GM10248 (cell line): ENCODE data around the gene ECE1.

Source experiments
- CTCF ChIA-PET: fragments of 300-600 bp; sonication (Branson Sonifier 250); formaldehyde crosslinking; extraction: SDS; loops from one replicate; lab custom pipeline; 2021; ENCODE audit warnings: antibody characterized with exemption; lab: Yijun Ruan, JAX
- POLR2A ChIA-PET: fragments of 350-650 bp; sonication (Branson Sonifier 250); formaldehyde crosslinking; extraction: SDS; loops from one replicate; lab custom pipeline; 2020; ENCODE audit warnings: antibody characterized with exemption; lab: Yijun Ruan, JAX
- DNase-seq: peaks from one replicate; pipeline ENCODE4 v3.0.0; 2012; ENCODE audit errors: extremely low spot score
- CTCF ChIP-seq: IDR thresholded peaks from 2 replicates; pipeline ENCODE4 v1.5.1; 2012; ENCODE audit warnings: mild to moderate bottlenecking, low read depth; ENCODE audit errors: extremely low read depth, missing control alignments, control extremely low read depth

ECE1 gene

DNA sequence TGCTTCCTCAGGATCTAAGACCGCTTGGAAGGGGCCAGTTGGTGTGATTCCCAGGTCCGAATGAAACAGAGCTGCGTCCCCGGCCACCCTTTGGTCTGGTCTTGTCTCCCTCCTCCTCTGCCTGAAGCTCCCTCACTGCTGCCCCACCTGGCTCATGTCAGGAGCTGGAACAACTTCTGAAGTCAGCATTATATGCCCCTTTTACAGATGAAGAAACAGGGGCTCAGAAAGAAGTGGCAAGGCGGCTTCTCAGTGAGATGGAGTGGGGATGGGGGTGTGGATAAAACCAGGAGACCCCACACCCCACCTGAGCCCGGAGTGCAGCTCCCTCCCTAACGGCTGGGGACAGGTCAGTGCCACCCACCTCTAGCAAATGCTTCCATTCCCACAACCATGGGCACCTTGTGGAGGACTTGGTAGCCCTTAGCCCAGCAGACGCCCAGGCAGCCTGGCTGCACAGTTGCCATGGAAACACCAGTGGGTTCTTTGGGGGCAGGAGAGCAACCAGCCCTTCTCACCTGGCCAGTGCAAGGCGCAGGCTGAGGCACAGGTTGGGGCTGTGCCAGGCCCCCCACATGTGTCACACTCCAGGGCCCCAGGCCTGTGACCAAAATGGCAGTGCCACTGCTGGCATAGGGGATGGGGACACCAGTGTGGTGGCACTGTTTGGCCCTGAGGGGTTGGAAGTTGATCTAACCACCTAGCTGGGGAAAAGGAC, 31.9 kb upstream of the ECE1 start:
- ChIA-PET CTCF (interaction anchor here (1.7 to 7.2 kb wide), 3 partner anchors 13 to 52 kb away, joined by 7 to 95 read pairs (median 37); no protein-coding TSS in a partner anchor), POLR2A (no interaction called here)
- no peak for TF ChIP-seq CTCF
- no peak for DNase-seq

- DNase-seq: no peak
- CTCF ChIA-PET: interaction anchor here (0.8 to 7.2 kb wide), 7 partner anchors 9 to 66 kb away, joined by 3 to 95 read pairs (median 3); no protein-coding TSS in a partner anchor
Measured at GRCh38 chr1:21320410-21321108, 30.3 kb upstream of the ECE1 start.

DNA sequence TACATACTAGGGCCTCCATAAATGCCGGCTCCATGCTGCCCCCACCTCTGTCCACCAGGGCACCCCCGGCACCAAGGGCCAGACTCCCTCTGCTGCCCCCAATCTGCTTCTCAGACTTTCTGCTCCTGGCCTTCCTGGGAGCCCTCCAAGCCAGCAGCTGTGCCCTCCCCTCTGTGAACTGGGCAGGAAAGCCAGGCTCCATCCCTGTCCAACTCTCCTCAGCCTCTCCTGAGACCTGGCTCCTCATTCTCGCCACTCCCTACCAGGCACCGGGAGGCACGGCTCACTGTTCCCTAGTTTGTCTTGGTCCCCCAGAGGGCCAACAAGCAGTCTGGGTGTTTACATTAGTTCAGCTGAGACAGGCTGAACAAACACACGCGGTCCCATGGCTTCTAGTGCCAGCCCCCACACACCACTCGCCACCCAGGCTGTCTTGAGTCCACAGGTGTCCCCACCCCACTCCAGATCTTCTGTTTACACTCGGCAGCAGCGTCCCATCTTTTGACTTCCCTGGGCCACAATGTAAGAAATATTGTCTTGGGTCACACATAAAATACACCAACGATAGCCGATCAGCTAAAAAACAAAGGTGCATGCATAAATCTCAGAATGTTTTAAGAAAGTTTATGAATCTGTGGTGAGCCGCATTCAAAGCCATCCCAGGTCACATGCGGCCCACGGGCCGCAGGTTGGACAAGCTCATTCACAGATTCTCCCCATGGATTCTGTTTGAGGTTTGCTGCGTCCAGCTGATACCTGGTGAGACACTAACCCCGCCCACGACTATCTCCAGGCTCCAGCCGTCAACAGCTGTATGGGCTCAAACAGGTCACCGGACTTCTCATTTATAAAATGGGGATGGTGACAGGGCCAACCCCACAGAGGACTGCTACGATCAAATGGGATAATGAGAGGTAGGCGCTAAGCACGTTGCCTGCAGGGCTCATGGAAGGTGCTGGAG, 29.5 kb upstream of the ECE1 start:
- no peak for DNase-seq
- TF ChIP-seq CTCF: no peak
- ChIA-PET POLR2A (no interaction called here), CTCF (interaction anchor here (0.8 to 1.9 kb wide), 7 partner anchors 11 to 65 kb away, joined by 3 to 5 read pairs (median 3); no protein-coding TSS in a partner anchor)

More at GRCh38 chr1:21320410-21321108, 30.3 kb upstream of the ECE1 start:
- POLR2A ChIA-PET: no interaction called here
- no peak for TF ChIP-seq CTCF

DNA sequence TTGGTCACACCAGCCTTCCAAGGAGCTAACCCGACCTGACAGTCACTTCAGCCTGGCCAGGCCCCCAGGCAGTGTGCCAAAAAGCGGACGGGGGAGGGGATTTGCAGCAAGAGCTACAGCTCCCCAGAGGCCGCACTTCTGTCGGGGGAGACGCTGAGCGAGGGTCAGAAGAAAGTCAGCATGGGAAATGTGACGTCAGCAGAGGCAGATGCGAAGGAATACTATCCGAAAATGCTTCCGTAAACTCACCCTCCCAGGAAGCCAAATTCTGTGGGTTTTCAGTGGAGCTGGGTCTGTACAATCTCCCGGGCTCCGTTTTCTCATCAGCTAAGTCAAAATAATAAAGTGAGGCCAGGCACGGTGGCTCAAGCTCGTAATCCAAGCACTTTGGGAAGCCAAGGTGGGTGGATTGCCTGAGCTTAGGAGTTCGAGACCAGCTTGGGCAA, 28.5 kb upstream of the ECE1 start:
- TF ChIP-seq CTCF: no peak
- DNase-seq: no peak
- CTCF ChIA-PET: interaction anchor here (1.1 to 1.3 kb wide), 2 partner anchors 27 to 34 kb away, joined by 3 read pairs; no protein-coding TSS in a partner anchor
- POLR2A ChIA-PET: no interaction called here

- ChIA-PET POLR2A (no interaction called here), CTCF (interaction anchor here (1.1 to 1.3 kb wide), 2 partner anchors 27 to 34 kb away, joined by 3 read pairs; no protein-coding TSS in a partner anchor)
- no peak for DNase-seq
- TF ChIP-seq CTCF: no peak
Measured at GRCh38 chr1:21318057-21318713, 27.9 kb upstream of the ECE1 start.
